K562 (cell line): ENCODE data around the gene ATG14. TPM values are rescaled to one million over a fixed set of nuclear protein-coding genes. Genes with fewer than 3 reads are reported as not detected.
A peak's percentile ranks its signal among the peaks of the same experiment; 100 is the strongest.

Experiments used
- BCOR ChIP-seq: fragments of 450-650 bp; IDR thresholded peaks from 2 replicates; pipeline ENCODE4 v1.6.1; 2016
- CREM ChIP-seq: IDR thresholded peaks from 2 replicates; pipeline ENCODE4 v1.6.1; 2014; ENCODE audit warnings: antibody characterized with exemption, low read depth
- FOXA3 ChIP-seq, 2 experiments: fragments of 450-650 bp in 1 of 2; sonication (generic) in 1 of 2; formaldehyde crosslinking; IDR thresholded peaks in 1 of 2; conservative IDR thresholded peaks in 1 of 2; 2 replicates each; pipeline versions ENCODE4 v1.4.0 to v1.8.0; 2020 to 2022; ENCODE audit warnings: mild to moderate bottlenecking in 2 of 2, missing genetic modification reagents in 1 of 2
- HEY1 ChIP-seq: fragments of 250-450 bp; sonication (Bioruptor Pico); IDR thresholded peaks from 2 replicates; pipeline ENCODE4 v1.5.0; 2020; ENCODE audit warnings: mild to moderate bottlenecking, moderate library complexity, borderline replicate concordance
- NKRF ChIP-seq: fragments of 450-650 bp; IDR thresholded peaks from 2 replicates; pipeline ENCODE4 v1.6.1; 2016; ENCODE audit warnings: borderline replicate concordance
- PHF20 ChIP-seq: fragments of 450-650 bp; IDR thresholded peaks from 2 replicates; pipeline ENCODE4 v1.6.1; 2018; ENCODE audit not compliant: partially characterized antibody
- RBFOX2 ChIP-seq: fragments of 200-400 bp; formaldehyde crosslinking; IDR thresholded peaks from 2 replicates; pipeline ENCODE4 v1.6.1; 2017; ENCODE audit warnings: low read depth, mild to moderate bottlenecking, low read length, moderate library complexity
- RBM15 ChIP-seq: fragments of 200-400 bp; formaldehyde crosslinking; IDR thresholded peaks from 2 replicates; pipeline ENCODE4 v1.6.1; 2018; ENCODE audit warnings: mild to moderate bottlenecking, low read length, moderate library complexity; ENCODE audit not compliant: insufficient read depth
- SIRT6 ChIP-seq: IDR thresholded peaks from one replicate; pipeline ENCODE4 v1.6.1; 2012; ENCODE audit warnings: low read depth, mild to moderate bottlenecking, control low read depth, inconsistent platforms, low read length, moderate library complexity
- ZNF584 ChIP-seq: fragments of 200-800 bp; sonication (Bioruptor generic); IDR thresholded peaks from 2 replicates; pipeline ENCODE4 v1.6.1; 2016; ENCODE audit warnings: low read depth, mild to moderate bottlenecking, missing genetic modification characterization, missing compliant biosample characterization
- polyA plus RNA-seq, 8 experiments: library from polyadenylated mRNA; depleted of rRNA in 4 of 8; stranded (reverse) in 5 of 8; unstranded in 3 of 8; fragments of >200 nt; fragmentation: Nextera tagmentation in 2 of 8; fragmentation: Illumina TruSeq in 1 of 8; extraction: Ambion mirVana in 2 of 8; extraction: Trizol in 1 of 8; gene quantifications; 2 replicates each; pipeline versions ENCODE4 v1.2.1 to v1.2.3, GENCODE V29; 2011 to 2014; ENCODE audit warnings: inconsistent platforms in 1 of 8, missing spikeins in 1 of 8
- total RNA-seq, 7 experiments: library from RNA; depleted of rRNA in 6 of 7; stranded (reverse); fragments of >200 nt in 6 of 7; fragmentation: Illumina TruSeq in 2 of 7; extraction: Trizol in 2 of 7; gene quantifications; 2 replicates each; pipeline versions ENCODE4 v1.2.1 to v1.2.3, GENCODE V29; 2011 to 2021; ENCODE audit warnings: low replicate concordance in 1 of 7
- TF ChIP-seq, protein P1 (sequence below): sonication (generic); formaldehyde crosslinking; IDR thresholded peaks from 2 replicates; pipeline ENCODE4 v1.5.0; 2020; ENCODE audit warnings: missing genetic modification reagents
- TF ChIP-seq, protein P2 (sequence below), 2 experiments: fragments of 450-650 bp; IDR thresholded peaks; 2 replicates each; pipeline ENCODE4 v1.6.1; 2016; ENCODE audit warnings: mild to moderate bottlenecking in 2 of 2, borderline replicate concordance in 1 of 2, low read depth in 1 of 2, moderate library complexity in 1 of 2

The ATG14 gene
- total and polyA plus RNA-seq, 9 of the 15 experiments (the other 6 are each of a cell fraction or from before 2014, with no cell fraction given) = 0.55 to 4.2 (median 3.5) TPM

- TF ChIP-seq, protein P1, sequence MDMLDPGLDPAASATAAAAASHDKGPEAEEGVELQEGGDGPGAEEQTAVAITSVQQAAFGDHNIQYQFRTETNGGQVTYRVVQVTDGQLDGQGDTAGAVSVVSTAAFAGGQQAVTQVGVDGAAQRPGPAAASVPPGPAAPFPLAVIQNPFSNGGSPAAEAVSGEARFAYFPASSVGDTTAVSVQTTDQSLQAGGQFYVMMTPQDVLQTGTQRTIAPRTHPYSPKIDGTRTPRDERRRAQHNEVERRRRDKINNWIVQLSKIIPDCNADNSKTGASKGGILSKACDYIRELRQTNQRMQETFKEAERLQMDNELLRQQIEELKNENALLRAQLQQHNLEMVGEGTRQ = peak; percentile 95
- TF ChIP-seq NKRF (peak; percentile 95), BCOR (peak; percentile 89), FOXA3 (CRISPR knock-in tag; conservative IDR thresholded peaks at IDR 0.05 in 1 of 2, IDR thresholded peaks at IDR 0.05 in 1 of 2) (0 out of 4 replicates have a peak, but pooled peaks of 1 of the 2 experiments have one; percentile 11), SIRT6 (no peak), ZNF584 (CRISPR knock-in tag) (no peak), CREM (peak; percentile 55), RBM15 (no peak), HEY1 (CRISPR knock-in tag) (no peak), PHF20 (peak; percentile 99), RBFOX2 (peak; percentile 92)
- TF ChIP-seq, protein P2, sequence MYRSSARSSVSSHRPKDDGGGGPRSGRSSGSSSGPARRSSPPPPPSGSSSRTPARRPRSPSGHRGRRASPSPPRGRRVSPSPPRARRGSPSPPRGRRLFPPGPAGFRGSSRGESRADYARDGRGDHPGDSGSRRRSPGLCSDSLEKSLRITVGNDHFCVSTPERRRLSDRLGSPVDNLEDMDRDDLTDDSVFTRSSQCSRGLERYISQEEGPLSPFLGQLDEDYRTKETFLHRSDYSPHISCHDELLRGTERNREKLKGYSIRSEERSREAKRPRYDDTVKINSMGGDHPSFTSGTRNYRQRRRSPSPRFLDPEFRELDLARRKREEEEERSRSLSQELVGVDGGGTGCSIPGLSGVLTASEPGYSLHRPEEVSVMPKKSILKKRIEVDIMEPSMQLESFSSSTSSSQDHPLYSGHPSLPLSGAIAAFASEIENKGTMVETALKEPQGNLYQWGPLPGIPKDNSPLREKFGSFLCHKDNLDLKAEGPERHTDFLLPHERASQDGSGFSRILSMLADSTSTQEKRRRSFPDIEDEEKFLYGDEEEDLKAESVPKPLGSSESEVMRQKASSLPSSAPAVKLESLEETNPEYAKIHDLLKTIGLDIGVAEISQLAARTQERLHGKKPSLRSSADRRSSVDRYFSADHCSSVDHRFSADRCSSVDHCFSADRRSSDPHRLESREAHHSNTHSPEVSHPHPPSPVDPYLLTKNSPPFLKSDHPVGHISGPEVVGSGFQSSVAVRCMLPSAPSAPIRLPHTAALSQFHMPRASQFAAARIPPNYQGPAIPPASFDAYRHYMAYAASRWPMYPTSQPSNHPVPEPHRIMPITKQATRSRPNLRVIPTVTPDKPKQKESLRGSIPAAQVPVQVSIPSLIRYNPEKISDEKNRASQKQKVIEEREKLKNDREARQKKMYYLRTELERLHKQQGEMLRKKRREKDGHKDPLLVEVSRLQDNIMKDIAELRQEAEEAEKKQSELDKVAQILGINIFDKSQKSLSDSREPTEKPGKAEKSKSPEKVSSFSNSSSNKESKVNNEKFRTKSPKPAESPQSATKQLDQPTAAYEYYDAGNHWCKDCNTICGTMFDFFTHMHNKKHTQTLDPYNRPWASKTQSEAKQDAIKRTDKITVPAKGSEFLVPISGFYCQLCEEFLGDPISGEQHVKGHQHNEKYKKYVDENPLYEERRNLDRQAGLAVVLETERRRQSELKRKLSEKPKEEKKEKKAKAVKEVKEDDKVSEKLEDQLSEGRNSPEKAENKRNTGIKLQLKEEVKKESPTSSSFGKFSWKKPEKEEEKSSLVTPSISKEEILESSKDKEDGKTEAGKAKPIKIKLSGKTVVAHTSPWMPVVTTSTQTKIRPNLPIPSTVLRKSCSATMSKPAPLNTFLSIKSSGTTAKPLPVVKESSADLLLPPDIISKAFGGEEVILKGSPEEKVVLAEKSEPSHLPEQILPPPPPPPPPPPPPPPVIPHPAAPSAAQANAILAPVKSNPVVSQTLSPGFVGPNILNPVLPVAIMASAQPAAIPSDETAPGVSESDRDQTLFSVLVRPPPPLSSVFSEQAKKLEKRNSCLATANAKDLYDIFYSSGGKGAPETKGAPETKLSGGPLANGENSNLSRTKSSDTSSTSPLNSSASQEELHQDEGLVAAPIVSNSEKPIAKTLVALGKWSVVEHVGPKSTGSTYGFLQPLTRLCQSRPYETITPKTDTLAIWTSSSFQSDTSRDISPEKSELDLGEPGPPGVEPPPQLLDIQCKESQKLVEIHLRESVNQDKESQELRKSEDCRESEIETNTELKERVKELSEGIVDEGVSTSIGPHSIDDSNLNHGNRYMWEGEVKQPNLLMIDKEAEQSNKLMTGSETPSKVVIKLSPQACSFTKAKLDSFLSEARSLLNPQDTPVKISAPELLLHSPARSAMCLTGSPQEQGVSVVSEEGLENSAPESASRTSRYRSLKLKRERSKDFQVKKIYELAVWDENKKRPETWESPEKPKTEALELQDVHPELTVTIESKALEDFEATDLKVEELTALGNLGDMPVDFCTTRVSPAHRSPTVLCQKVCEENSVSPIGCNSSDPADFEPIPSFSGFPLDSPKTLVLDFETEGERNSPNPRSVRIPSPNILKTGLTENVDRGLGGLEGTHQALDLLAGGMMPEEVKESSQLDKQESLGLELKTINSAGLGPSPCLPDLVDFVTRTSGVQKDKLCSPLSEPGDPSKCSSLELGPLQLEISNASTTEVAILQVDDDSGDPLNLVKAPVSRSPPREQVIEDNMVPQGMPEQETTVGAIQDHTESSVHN (IDR thresholded peaks at IDR 0.05; ENCODE audit: borderline replicate concordance in 1 of 2, low read depth in 1 of 2) = no peak
Observed at GRCh38 chr14:55411426-55412389, at the start of gene ATG14 (continued).
